ENCODE measurements around the gene PMM2.
A peak's percentile ranks its signal among the peaks of the same experiment; 100 is the strongest.
"Not testable (repeated sequence)": the region's sequence is repeated elsewhere in the genome, so short reads cannot be mapped to it uniquely, and the experiment has no call there.

Gene PMM2

GRCh38 chr16:8797364-8798173 is at the start of gene PMM2, which contains the start of gene TMEM186:
TSS of gene PMM2 (plus strand) at chr16:8797839. CDS start at chr16:8797883, 44 bp downstream.
TSS of gene TMEM186 (minus strand) at chr16:8797639. CDS start at chr16:8797614, 25 bp downstream.
- peak; percentile 96 for DNase-seq

- DNase-seq, result not testable (repeated sequence)
Measured at GRCh38 chr16:8748944-8749343, 48.7 kb upstream of the PMM2 start.

DNA sequence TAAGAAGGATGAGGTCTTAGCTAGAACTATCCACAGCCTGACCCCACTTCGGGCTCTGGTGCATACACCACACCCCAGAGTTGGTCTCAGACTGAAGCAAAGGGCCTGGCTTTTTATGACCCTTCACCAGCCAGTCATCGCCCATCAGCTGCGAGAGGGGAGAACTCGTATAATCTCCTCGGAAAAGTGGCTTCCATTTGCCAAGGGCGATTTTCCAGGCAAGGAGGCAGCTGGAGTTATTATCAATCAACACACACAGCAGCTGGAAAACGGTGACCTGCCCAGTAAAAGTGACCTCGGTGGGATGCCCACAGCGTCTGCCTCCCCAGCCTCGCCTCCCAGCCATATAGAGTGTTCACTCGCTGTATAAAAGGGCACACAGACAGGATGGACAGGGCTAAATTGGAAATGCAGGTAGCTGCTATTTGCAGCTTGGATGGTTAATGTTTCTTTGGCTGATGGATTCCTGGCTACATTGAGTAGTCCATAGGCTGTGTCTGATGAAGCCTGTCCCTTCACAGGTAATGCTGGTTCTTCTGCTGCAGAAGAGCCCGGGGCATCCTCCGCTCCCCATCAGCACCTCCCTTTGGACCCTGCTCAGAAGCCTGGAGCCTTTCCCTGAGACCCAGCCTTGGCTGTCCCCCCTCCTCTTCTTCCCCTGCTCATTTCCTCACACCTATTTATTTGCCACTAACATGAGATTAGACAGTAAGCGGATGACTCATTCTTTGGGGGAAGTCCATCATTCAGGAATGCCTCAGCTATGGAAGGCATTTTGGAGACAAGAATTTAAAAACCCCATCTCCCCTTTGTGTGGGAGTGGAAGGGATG is 45.9 kb upstream of the PMM2 start:
- DNase-seq, result no peak

- no peak for DNase-seq
Measured at GRCh38 chr16:8752706-8753105, 44.9 kb upstream of the PMM2 start.

DNA sequence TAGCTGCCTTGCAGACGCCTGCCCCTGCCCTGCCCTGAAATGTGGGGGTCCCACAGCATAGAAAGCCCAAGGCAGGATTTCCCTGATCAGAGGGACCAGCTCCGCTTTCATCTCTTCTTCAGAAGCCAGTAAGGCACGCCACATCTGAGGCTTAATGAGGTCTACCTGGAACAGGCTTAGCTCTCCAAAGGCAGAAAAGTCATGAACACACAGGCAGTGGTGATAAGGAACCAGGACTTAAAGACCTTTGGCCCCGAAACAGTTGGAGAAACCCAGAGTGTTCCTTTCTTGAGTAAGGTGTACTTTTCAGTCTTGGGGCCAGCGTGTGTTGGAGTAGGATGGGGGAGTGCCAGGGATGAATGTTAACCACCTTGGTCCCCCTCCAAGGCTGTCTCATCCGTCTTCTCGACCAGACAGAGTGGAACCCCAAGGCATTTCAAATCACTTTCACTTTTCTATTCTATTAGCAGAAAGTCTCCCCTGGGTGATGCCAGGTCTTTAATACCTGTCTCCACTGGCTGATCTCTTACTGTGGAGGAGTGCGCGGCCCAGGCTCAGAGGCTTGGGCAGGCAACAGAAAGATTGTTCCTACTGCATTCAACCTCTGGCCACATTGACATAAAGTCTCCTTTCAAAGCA is 44.1 kb upstream of the PMM2 start:
- DNase-seq, result no peak

- DNase-seq, result no peak
Measured at GRCh38 chr16:8756755-8757154, 40.9 kb upstream of the PMM2 start.

DNA sequence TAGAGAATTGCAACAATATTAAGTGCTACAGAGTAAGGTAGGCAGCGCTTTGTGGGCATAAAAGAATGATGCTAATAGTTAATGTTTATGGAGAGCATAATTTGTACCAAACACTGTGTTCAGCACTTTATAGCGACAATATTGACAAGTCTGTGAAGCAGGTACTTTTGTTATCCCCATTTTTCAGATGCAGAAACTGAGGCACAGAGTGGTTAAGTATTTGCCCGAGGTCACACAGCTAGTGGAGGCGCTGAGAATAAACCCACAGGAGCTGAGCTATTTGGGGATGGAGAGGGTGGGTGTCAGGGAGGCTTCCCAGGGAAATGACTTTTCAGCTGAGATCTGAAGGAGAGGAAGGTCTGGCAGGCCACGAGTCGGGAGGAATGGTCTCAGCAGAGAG is 39.6 kb upstream of the PMM2 start:
- no peak for DNase-seq

- DNase-seq, result no peak
Measured at GRCh38 chr16:8760021-8760420, 37.6 kb upstream of the PMM2 start.

GRCh38 chr16:8761078-8761477 is 36.6 kb upstream of the PMM2 start:
- DNase-seq, result no peak

DNA sequence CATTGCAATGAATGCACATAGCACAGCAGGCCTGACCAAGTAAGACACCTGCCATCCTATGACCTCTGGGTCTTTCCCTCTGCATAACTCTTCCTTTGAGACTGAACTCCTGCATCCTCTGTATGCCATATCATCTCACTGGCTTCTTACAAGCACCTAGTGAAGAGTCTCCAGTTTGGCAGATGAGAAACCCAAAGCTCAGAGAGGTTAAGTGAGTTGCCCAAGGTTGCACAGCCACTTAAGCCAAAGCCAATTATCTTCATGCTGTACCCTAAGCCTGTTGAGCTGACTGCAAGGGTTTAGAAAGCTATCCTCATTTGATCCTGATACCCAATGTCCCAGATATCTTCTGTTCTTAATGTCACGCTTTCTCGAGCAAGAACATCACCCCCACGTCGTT is 35.4 kb upstream of the PMM2 start:
- no peak for DNase-seq

GRCh38 chr16:8763083-8763482 is 34.6 kb upstream of the PMM2 start:
- no peak for DNase-seq

GRCh38 chr16:8763899-8764298 is 33.7 kb upstream of the PMM2 start:
- DNase-seq, result no peak

GRCh38 chr16:8764525-8765250 is 33.0 kb upstream of the PMM2 start:
- no peak for DNase-seq

- no peak for DNase-seq
Measured at GRCh38 chr16:8767176-8767575, 30.5 kb upstream of the PMM2 start.

- DNase-seq, result no peak
Measured at GRCh38 chr16:8768283-8768682, 29.4 kb upstream of the PMM2 start.

DNA sequence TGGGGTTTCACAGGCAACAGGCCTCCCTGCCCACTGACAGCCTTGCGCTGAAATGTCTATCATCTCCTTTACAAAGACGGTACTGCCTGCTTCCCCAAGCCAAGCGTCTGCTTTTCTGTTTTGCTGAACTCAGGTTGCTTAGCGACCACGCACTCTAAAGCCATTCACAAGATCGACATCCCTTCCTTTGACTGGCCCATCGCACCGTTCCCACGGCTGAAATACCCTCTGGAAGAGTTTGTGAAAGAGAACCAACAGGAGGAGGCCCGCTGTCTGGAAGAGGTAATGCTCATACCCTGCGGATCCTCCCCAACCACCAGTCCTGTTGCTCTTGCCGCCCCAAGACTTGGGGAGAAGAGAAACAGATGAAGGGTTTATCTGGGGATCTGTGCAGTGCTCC is 28.9 kb upstream of the PMM2 start:
- DNase-seq, result no peak

GRCh38 chr16:8773537-8773936 is 24.1 kb upstream of the PMM2 start:
- no peak for DNase-seq

- DNase-seq, result no peak
Measured at GRCh38 chr16:8774208-8774607, 23.4 kb upstream of the PMM2 start.

- DNase-seq, result no peak
Measured at GRCh38 chr16:8775359-8775758, 22.3 kb upstream of the PMM2 start.

- no peak for DNase-seq
Measured at GRCh38 chr16:8776129-8776584, 21.5 kb upstream of the PMM2 start.

- no peak for DNase-seq
Measured at GRCh38 chr16:8777217-8777616, 20.4 kb upstream of the PMM2 start.

- no peak for DNase-seq
Measured at GRCh38 chr16:8781797-8782196, 15.8 kb upstream of the PMM2 start.

- DNase-seq, result no peak
Measured at GRCh38 chr16:8782673-8783072, 15.0 kb upstream of the PMM2 start.
